A673 (cell line): ENCODE results near the gene NPTN. TPM values are rescaled to one million over a fixed set of nuclear protein-coding genes. Genes with fewer than 3 reads are reported as not detected.

Experiments
- BruUV-seq: library from RNA; stranded (reverse); fragments of 400-500 nt; replicated peaks from 2 replicates; lab custom pipeline; 2021; lab: Mats Ljungman, UMichigan
- CTCF ChIA-PET: fragments of 300-600 bp; sonication (Branson Sonifier 250); formaldehyde crosslinking; loops from one replicate; lab custom pipeline; 2022; ENCODE audit warnings: antibody characterized with exemption; lab: Charles Lee
- POLR2A ChIA-PET: fragments of 300-600 bp; sonication (Branson Sonifier 250); formaldehyde crosslinking; loops from one replicate; lab custom pipeline; 2022; ENCODE audit warnings: antibody characterized with exemption; ENCODE audit not compliant: low non-redundant PET; lab: Charles Lee
- DNase-seq: peaks from one replicate; pipeline ENCODE4 v3.0.0-alpha.2; 2015; ENCODE audit warnings: low spot score
- H3K27ac ChIP-seq: fragments of 200-600 bp; sonication (generic); 2 replicates; pipeline ENCODE4 v1.5.1; 2016; ENCODE audit warnings: mixed run types, low read depth, mild to moderate bottlenecking, mixed read lengths, antibody characterized with exemption, low read length; ENCODE audit not compliant: poor library complexity, severe bottlenecking
- H3K27me3 ChIP-seq: fragments of 200-600 bp; sonication (generic); replicated peaks from 2 replicates; pipeline ENCODE4 v1.6.1; 2017; ENCODE audit warnings: mixed run types, low read depth, mild to moderate bottlenecking, mixed read lengths, antibody characterized with exemption, low read length; ENCODE audit not compliant: insufficient read depth, poor library complexity
- H3K36me3 ChIP-seq: fragments of 200-600 bp; sonication (generic); 2 replicates; pipeline ENCODE4 v1.6.1; 2016; ENCODE audit warnings: mixed run types, mild to moderate bottlenecking, mixed read lengths, antibody characterized with exemption, low read length; ENCODE audit not compliant: insufficient read depth, poor library complexity, severe bottlenecking
- H3K4me1 ChIP-seq: fragments of 200-600 bp; sonication (generic); 2 replicates; pipeline ENCODE4 v1.6.1; 2017; ENCODE audit warnings: mixed run types, mild to moderate bottlenecking, mixed read lengths, antibody characterized with exemption, low read length; ENCODE audit not compliant: insufficient read depth, poor library complexity, severe bottlenecking
- H3K4me3 ChIP-seq: fragments of 200-600 bp; sonication (generic); 2 replicates; pipeline ENCODE4 v1.5.1; 2016; ENCODE audit warnings: low read depth, mixed run types, mild to moderate bottlenecking, mixed read lengths, low read length; ENCODE audit not compliant: poor library complexity, severe bottlenecking
- H3K9me3 ChIP-seq: fragments of 200-600 bp; sonication (generic); 2 replicates; pipeline ENCODE4 v1.6.1; 2016; ENCODE audit warnings: mixed run types, low read depth, mild to moderate bottlenecking, mixed read lengths, antibody characterized with exemption, low read length; ENCODE audit not compliant: poor library complexity, severe bottlenecking
- CTCF ChIP-seq: fragments of 300-800, 200-600 bp; sonication (generic); conservative IDR thresholded peaks from 2 replicates; pipeline ENCODE4 v1.5.1; 2017; ENCODE audit warnings: low read depth, mild to moderate bottlenecking, antibody characterized with exemption, low read length, moderate library complexity, mixed read lengths
- EZH2 ChIP-seq: fragments of 200-600 bp; sonication (generic); IDR thresholded peaks from 2 replicates; pipeline ENCODE4 v1.6.1; 2017; ENCODE audit warnings: borderline replicate concordance, low read depth, mild to moderate bottlenecking, mixed read lengths, antibody characterized with exemption, low read length; ENCODE audit not compliant: poor library complexity, severe bottlenecking
- intact Hi-C: fragments of 100-400 bp; cut with micrococcal nuclease; formaldehyde crosslinking; loops from one replicate; pipeline ENCODE4 v1.10.0; 2022; ENCODE audit not compliant: unreplicated experiment
- total RNA-seq: library from RNA; stranded (reverse); gene quantifications from 2 replicates; pipeline ENCODE4 v1.2.3, GENCODE V29; 2021

NPTN gene
- total RNA-seq, 1 experiment from 2014 or later = 101 TPM

GRCh38 chr15:73594109-73594508 is 39.1 kb downstream of the NPTN start:
- DNase-seq = no peak
- no peak overlapping the region for H3K27ac ChIP-seq
- CTCF ChIA-PET = no interaction called here
- peaks cover 3% of the 10 kb centered on the region for H3K36me3 ChIP-seq
- POLR2A ChIA-PET = no interaction called here
- H3K4me3 ChIP-seq = no peak overlapping the region
- intact Hi-C loops = no loop called here
- BruUV-seq = no TSS peak
- TF ChIP-seq CTCF = no peak
- TF ChIP-seq EZH2 = no peak
- no peaks in the 10 kb centered on the region for H3K27me3 ChIP-seq
- no peaks in the 10 kb centered on the region for H3K9me3 ChIP-seq
- peaks cover 19% of the 10 kb centered on the region for H3K4me1 ChIP-seq

- Histone ChIP-seq H3K36me3 (peaks cover 9% of the 10 kb centered on the region), H3K4me1 (peaks cover 14% of the 10 kb centered on the region), H3K9me3 (no peaks in the 10 kb centered on the region), H3K27me3 (no peaks in the 10 kb centered on the region), H3K4me3 (no peak overlapping the region), H3K27ac (no peak overlapping the region)
- CTCF ChIA-PET = no interaction called here
- POLR2A ChIA-PET = no interaction called here
- intact Hi-C loops = no loop called here
- TF ChIP-seq EZH2 (no peak), CTCF (no peak)
- peak; percentile 31 for DNase-seq
- no TSS peak for BruUV-seq
These were observed 39.7 kb downstream of the NPTN start for GRCh38 chr15:73593304-73594074.

- TF ChIP-seq CTCF = no peak
- TF ChIP-seq EZH2 = no peak
- Histone ChIP-seq H3K27ac (no peak overlapping the region), H3K27me3 (no peaks in the 10 kb centered on the region), H3K36me3 (peaks cover 30% of the 10 kb centered on the region), H3K4me3 (no peak overlapping the region), H3K9me3 (no peaks in the 10 kb centered on the region), H3K4me1 (no peaks in the 10 kb centered on the region)
- DNase-seq = no peak
- ChIA-PET CTCF (no interaction called here), POLR2A (interaction anchor here (0.6 kb wide), 1 partner anchor 29 kb away, joined by 3 read pairs; no protein-coding TSS in a partner anchor)
- intact Hi-C loops = no loop called here
- no TSS peak for BruUV-seq
These were observed 42.9 kb downstream of the NPTN start for GRCh38 chr15:73590263-73590662.
